ENCODE results near the gene ERICH2. TPM values are rescaled to one million over a fixed set of nuclear protein-coding genes. Genes with fewer than 3 reads are reported as not detected.

ERICH2 gene
- polyA plus RNA-seq, 6 donors from 2014 or later = not detected

GRCh38 chr2:170822290-170823087, 52.3 kb downstream of the ERICH2 start:
- Mint-ChIP-seq H3K4me3 (peak overlapping the region; percentile 48 to 84 (median 80)), H3K4me1 (peaks cover 30 to 55% (median 50%) of the 10 kb centered on the region in 3 donors), H3K9me3 (peaks cover 5 to 18% (median 14%) of the 10 kb centered on the region in 7 donors), H3K27ac (peak overlapping the region in 2 of 6 donors; percentile 26 to 92), H3K27me3 (peaks cover 76 to 89% (median 87%) of the 10 kb centered on the region in 3 donors), H3K36me3 (peaks cover 10 to 19% of the 10 kb centered on the region in 2 donors)
- ATAC-seq (ENCODE audit: low read depth in 2 of 2) = peak in 1 of 2 donors; percentile 31
- DNase-seq = no peak

DNA sequence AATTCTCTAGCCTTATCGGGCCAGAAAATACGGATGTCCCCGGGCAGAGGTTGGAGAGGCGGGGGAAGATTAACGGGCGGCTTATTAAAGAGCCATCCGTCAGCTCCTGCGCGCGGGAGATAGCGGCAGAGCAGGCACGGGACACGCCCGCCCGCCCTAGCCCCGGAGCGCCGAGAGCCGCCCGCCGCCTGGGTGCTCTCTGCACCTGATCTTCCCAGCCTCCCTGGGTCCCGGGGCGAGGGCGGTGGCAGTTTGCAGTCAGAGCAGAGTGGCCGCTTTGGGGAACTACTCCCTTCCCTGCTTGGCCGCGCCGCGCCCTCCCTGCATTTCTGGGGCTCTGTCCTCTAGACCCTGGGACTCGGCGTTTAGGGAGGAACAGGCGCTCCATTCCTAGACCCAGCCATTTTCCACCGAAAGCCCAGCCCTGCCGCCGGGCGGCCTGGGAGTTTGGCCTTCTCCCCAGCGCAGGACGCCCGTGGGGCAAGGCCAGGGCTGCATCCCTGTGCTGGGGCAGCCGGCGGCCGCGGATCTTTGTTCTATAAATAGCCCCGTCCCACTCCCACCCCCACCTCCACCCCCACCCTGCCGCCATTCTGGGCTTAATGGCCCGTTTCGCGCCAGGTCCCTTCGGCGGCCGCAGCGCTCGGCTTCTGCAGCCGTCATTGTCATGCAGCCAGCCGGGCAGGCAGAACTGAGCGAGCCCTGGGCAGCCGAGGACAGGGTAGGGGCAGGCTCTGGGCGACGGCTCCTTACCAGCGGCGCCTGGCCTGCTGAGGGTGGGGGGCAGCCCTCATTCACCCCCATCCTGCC, 53.1 kb downstream of the ERICH2 start:
- ATAC-seq (ENCODE audit: low read depth in 2 of 2) = peak in 1 of 2 donors; percentile 24
- Mint-ChIP-seq H3K27ac (peak overlapping the region in 1 of 6 donors; percentile 80), H3K4me1 (peaks cover 28 to 49% (median 44%) of the 10 kb centered on the region in 3 donors), H3K4me3 (peak overlapping the region in 7 of 8 donors; percentile 5 to 84 (median 74)), H3K36me3 (peaks cover 10 to 25% of the 10 kb centered on the region in 2 donors), H3K27me3 (peaks cover 77 to 92% (median 91%) of the 10 kb centered on the region in 3 donors), H3K9me3 (peaks cover 6 to 18% (median 14%) of the 10 kb centered on the region in 7 donors)
- no peak for DNase-seq

GRCh38 chr2:170823898-170824215, 53.7 kb downstream of the ERICH2 start:
- Mint-ChIP-seq H3K36me3 (peaks cover 10 to 31% of the 10 kb centered on the region in 2 donors), H3K4me1 (peaks cover 27 to 43% (median 38%) of the 10 kb centered on the region in 3 donors), H3K27me3 (peaks cover 72 to 92% (median 91%) of the 10 kb centered on the region in 3 donors), H3K27ac (no peak overlapping the region), H3K9me3 (peaks cover 3 to 16% (median 12%) of the 10 kb centered on the region in 7 donors), H3K4me3 (peak overlapping the region in 7 of 8 donors; percentile 5 to 83 (median 57))
- DNase-seq (no peak), ATAC-seq (ENCODE audit: low read depth in 2 of 2) (no peak)

DNA sequence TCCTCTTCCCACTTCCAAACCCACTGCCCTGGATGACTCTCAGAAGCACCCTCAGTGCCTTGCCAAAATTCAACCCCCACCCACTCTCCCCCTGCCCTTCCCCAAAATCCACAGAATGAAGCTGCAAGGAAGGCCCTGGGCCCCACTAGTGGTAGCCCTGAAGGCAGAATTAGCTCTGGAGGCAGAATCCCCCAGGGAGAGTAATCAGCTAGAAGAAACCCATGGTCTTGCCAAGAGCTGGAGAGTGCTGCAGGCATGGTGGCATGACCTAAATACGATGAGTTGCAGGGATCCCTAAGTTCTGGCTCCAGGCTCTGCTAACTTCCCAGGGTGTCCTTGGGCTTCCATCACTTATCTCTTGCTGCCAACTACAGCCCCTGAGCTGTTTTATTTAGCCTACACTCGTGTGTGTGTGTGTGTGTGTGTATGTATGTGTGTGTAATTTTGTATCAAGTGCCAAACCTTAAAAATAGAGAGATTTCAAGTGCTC, 54.4 kb downstream of the ERICH2 start:
- Mint-ChIP-seq H3K4me3 (peak overlapping the region in 4 of 8 donors; percentile 0 to 83 (median 44)), H3K27ac (peak overlapping the region in 1 of 6 donors; percentile 87), H3K9me3 (peaks cover 3 to 16% (median 12%) of the 10 kb centered on the region in 7 donors), H3K36me3 (peaks cover 10 to 35% of the 10 kb centered on the region in 2 donors), H3K27me3 (peaks cover 65 to 94% (median 91%) of the 10 kb centered on the region in 3 donors), H3K4me1 (peaks cover 28 to 37% (median 36%) of the 10 kb centered on the region in 3 donors)
- DNase-seq (no peak), ATAC-seq (ENCODE audit: low read depth in 2 of 2) (no peak)

DNA sequence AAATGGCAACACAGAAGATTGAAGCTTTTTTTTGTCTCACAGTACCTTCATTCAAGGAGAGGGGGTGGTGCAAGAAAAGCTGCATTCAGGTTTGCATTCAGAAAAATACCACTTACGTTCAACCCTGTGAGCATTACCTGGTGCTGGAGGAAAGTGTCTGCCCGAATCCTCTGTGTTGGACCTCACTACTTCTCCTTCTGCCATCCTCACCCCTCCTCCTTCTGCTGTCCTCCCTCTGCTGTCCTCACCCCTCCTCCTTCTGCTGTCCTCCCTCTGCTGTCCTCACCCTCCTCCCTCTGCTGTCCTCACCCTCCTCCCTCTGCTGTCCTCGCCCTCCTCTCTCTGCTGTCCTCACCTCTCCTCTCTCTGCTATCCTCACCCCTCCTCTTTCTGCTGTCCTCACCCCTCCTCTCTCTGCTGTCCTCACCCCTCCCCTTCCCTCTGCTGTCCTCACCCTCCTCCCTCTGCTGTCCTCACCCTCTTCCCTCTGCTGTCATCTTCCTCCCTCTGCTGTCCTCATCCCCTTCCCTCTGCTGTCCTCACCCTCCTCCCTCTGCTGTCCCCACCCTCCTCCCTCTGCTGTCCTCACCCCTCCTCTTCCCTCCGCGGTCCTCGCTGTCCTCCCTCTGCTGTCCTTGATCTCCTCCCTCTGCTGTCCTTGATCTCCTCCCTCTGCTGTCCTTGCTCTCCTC, 57.8 kb downstream of the ERICH2 start:
- Mint-ChIP-seq H3K36me3 (peaks cover 4 to 16% of the 10 kb centered on the region in 2 donors), H3K9me3 (peaks cover 0 to 10% (median 1%) of the 10 kb centered on the region in 7 donors), H3K4me3 (no peak overlapping the region), H3K27ac (peak overlapping the region in 1 of 6 donors; percentile 27), H3K4me1 (peaks cover 5 to 10% (median 6%) of the 10 kb centered on the region in 3 donors), H3K27me3 (peaks cover 60 to 87% (median 86%) of the 10 kb centered on the region in 3 donors)
- DNase-seq = no peak
- no peak for ATAC-seq (ENCODE audit: low read depth in 2 of 2)

DNA sequence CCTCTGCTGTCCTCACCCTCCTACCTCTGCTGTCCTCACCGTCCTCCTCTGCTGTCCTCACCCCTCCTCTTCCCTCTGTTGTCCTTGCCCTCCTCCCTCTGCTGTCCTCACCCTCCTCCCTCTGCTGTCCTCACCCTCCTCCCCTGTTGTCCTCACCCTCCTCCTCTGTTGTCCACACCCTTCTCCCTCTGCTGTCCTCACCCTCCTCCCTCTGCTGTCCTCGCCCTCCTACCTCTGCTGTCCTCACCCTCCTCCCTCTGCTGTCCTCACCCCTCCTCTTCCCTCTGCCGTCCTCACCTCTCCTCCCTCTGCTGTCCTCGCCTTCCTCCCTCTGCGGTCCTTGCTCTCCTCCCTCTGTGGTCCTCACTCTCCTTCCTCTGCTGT, 58.3 kb downstream of the ERICH2 start:
- no peak for ATAC-seq (ENCODE audit: low read depth in 2 of 2)
- Mint-ChIP-seq H3K27ac (no peak overlapping the region), H3K36me3 (peaks cover 4 to 16% of the 10 kb centered on the region in 2 donors), H3K27me3 (peaks cover 62 to 92% (median 91%) of the 10 kb centered on the region in 3 donors), H3K4me1 (peaks cover 5 to 10% (median 6%) of the 10 kb centered on the region in 3 donors), H3K4me3 (no peak overlapping the region), H3K9me3 (peaks cover 0 to 10% (median 1%) of the 10 kb centered on the region in 7 donors)
- no peak for DNase-seq

- Mint-ChIP-seq H3K27ac (no peak overlapping the region), H3K4me3 (no peak overlapping the region), H3K4me1 (peaks cover 3 to 5% (median 5%) of the 10 kb centered on the region in 3 donors), H3K27me3 (peaks cover 58 to 88% (median 87%) of the 10 kb centered on the region in 3 donors), H3K36me3 (peaks cover 4 to 16% of the 10 kb centered on the region in 2 donors), H3K9me3 (peaks cover 0 to 10% (median 1%) of the 10 kb centered on the region in 7 donors)
- DNase-seq (no peak), ATAC-seq (ENCODE audit: low read depth in 2 of 2) (no peak)
Observed at GRCh38 chr2:170829036-170829435, 58.9 kb downstream of the ERICH2 start.

DNA sequence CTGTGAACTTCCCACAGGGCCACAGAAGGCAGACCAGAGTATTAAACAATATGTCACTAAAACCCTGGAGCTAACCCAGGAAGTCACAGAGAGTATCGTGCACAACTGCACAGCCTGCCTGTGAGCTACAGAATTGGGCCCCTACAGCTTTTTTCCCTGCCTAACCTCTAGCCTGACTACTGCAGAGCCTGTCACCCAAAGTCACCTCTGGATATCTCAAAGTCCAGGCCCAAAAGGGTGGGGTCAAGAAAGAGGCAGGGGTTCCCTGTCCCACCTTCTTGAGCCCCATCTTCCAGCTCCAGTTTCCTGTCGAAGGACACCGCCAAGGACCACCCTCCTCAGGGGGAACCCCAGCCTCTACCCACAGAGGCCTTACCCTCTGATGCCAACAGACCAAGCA, 60.0 kb downstream of the ERICH2 start:
- Mint-ChIP-seq H3K4me1 (peaks cover 0 to 5% (median 0%) of the 10 kb centered on the region in 3 donors), H3K9me3 (peaks cover 0 to 10% (median 0%) of the 10 kb centered on the region in 7 donors), H3K36me3 (peaks cover 4 to 16% of the 10 kb centered on the region in 2 donors), H3K27me3 (peaks cover 47 to 76% (median 76%) of the 10 kb centered on the region in 3 donors), H3K27ac (no peak overlapping the region), H3K4me3 (no peak overlapping the region)
- DNase-seq = no peak
- ATAC-seq (ENCODE audit: low read depth in 2 of 2) = no peak

DNA sequence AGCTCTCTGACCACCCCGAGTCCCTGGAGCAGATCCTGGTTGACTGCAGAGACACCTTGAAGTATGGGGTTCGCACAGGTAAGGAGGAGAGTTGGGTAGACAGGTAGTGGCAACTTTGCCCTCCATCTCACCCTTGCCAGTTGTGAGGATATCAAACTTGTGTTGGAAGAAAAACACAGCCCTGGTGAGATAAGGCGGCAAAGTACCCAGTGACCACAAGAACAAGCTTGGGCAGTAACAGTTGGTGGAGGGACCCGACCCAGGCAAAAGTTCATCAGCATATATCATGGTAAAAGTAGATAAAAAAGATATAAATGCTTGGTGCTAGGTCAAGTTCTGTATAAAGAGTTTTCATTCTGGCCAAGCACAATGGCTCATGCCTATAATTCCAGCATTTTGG, 60.9 kb downstream of the ERICH2 start:
- DNase-seq = no peak
- H3K27ac Mint-ChIP-seq = no peak overlapping the region
- H3K36me3 Mint-ChIP-seq = peaks cover 0 to 16% of the 10 kb centered on the region in 2 donors
- no peak for ATAC-seq (ENCODE audit: low read depth in 2 of 2)
- H3K9me3 Mint-ChIP-seq = peaks cover 0 to 10% (median 0%) of the 10 kb centered on the region in 7 donors
- H3K4me1 Mint-ChIP-seq = peaks cover 0 to 5% (median 0%) of the 10 kb centered on the region in 3 donors
- H3K27me3 Mint-ChIP-seq = peaks cover 41 to 70% (median 67%) of the 10 kb centered on the region in 3 donors
- H3K4me3 Mint-ChIP-seq = no peak overlapping the region

DNA sequence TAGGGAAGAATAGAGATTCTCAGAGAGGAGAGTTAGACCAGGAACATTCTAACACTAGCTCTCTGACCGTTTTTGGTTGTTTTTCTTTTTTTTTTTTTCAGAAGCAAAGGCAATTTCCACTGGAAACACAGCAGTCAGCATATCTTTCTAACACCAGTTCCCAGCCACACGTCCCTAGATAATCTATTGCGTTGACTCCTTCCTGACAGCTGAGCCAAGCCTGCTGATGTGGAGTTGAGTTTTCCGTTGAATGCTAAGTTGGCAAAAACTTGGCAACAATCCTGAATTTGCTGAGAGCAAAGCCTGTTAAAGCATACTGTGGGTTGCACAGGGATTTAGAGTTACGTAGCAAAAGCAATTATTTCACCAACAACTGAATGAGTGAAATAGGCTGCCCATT, 65.8 kb downstream of the ERICH2 start:
- H3K27ac Mint-ChIP-seq = no peak overlapping the region
- H3K36me3 Mint-ChIP-seq = no peaks in the 10 kb centered on the region

DNA sequence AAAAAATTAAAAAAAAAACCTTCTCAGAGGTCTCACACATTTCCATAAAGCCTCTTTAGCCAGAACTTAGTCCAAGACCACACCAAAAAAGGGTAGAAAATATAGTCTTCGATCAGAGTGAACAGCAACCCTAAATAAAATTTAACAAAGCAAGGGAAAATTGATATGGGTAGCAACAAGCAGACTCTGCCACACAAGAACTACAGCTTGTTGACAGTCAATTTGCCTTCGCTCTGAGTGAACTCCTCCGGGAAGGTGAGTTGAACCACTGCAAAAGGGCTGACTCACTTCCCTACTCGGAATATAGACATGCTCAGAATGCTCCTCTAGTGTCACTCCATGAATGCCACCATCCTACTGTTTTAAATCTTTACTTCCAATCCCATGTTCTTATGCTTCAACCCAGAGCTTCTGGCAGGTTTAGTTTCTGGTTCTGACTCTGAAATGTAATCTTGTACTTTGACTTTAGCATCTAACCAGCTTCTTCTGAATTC, 70.6 kb downstream of the ERICH2 start:
- H3K27me3 Mint-ChIP-seq = peaks cover 16 to 27% (median 23%) of the 10 kb centered on the region in 3 donors
- peaks cover 0 to 6% (median 0%) of the 10 kb centered on the region in 7 donors for H3K9me3 Mint-ChIP-seq
- no peaks in the 10 kb centered on the region for H3K36me3 Mint-ChIP-seq
- H3K4me3 Mint-ChIP-seq = no peak overlapping the region
- DNase-seq (no peak), ATAC-seq (ENCODE audit: low read depth in 2 of 2) (no peak)
- H3K4me1 Mint-ChIP-seq = no peaks in the 10 kb centered on the region
- no peak overlapping the region for H3K27ac Mint-ChIP-seq

More for the DNA sequence above, 65.8 kb downstream of the ERICH2 start:
- peaks cover 0 to 6% (median 0%) of the 10 kb centered on the region in 7 donors for H3K9me3 Mint-ChIP-seq
- ATAC-seq (ENCODE audit: low read depth in 2 of 2) (no peak), DNase-seq (no peak)
- H3K4me3 Mint-ChIP-seq = no peak overlapping the region
- no peaks in the 10 kb centered on the region for H3K4me1 Mint-ChIP-seq
- peaks cover 27 to 44% (median 29%) of the 10 kb centered on the region in 3 donors for H3K27me3 Mint-ChIP-seq

- peaks cover 0 to 6% (median 0%) of the 10 kb centered on the region in 7 donors for H3K9me3 Mint-ChIP-seq
- DNase-seq (no peak), ATAC-seq (ENCODE audit: low read depth in 2 of 2) (no peak)
- H3K27me3 Mint-ChIP-seq = peaks cover 16 to 25% (median 23%) of the 10 kb centered on the region in 3 donors
- H3K4me1 Mint-ChIP-seq = no peaks in the 10 kb centered on the region
- H3K27ac Mint-ChIP-seq = no peak overlapping the region
- no peaks in the 10 kb centered on the region for H3K36me3 Mint-ChIP-seq
- no peak overlapping the region for H3K4me3 Mint-ChIP-seq
Observed at GRCh38 chr2:170842785-170843184, 72.6 kb downstream of the ERICH2 start.

Data from naive B cell (primary cell).